H9 (cell line): Measurements from ENCODE around the gene LRRC3B. TPM values are rescaled to one million over a fixed set of nuclear protein-coding genes. Genes with fewer than 3 reads are reported as not detected.

ENCODE experiments used
- DNase-seq: peaks from one replicate; pipeline ENCODE4 v3.0.0-alpha.2; 2017
- H2AFZ ChIP-seq: one replicate; pipeline ENCODE4 v1.6.1; 2013; ENCODE audit warnings: mild to moderate bottlenecking, low read length, control low read depth, moderate library complexity
- H2AK5ac ChIP-seq: 2 replicates; pipeline ENCODE4 v1.6.1; 2013; ENCODE audit warnings: low read length, control low read depth, mixed read lengths; ENCODE audit not compliant: insufficient read length
- H2BK120ac ChIP-seq: one replicate; pipeline ENCODE4 v1.6.1; 2013; ENCODE audit warnings: low read depth, mild to moderate bottlenecking, low read length, control low read depth, inconsistent platforms; ENCODE audit not compliant: poor library complexity, severe bottlenecking
- H2BK12ac ChIP-seq: 2 replicates; pipeline ENCODE4 v1.6.1; 2013; ENCODE audit warnings: low read length, control low read depth, mixed read lengths, low read depth; ENCODE audit not compliant: insufficient read length
- H2BK15ac ChIP-seq: 2 replicates; pipeline ENCODE4 v1.6.1; 2013; ENCODE audit warnings: low read depth, low read length, control low read depth
- H2BK20ac ChIP-seq: one replicate; pipeline ENCODE4 v1.6.1; 2013; ENCODE audit warnings: low read depth, mild to moderate bottlenecking, low read length, control low read depth, inconsistent platforms; ENCODE audit not compliant: poor library complexity, severe bottlenecking
- H2BK5ac ChIP-seq: 2 replicates; pipeline ENCODE4 v1.6.1; 2013; ENCODE audit warnings: low read length, control low read depth, mixed read lengths; ENCODE audit not compliant: insufficient read length
- H3K14ac ChIP-seq: 2 replicates; pipeline ENCODE4 v1.6.1; 2013; ENCODE audit warnings: low read length, control low read depth; ENCODE audit not compliant: insufficient read depth
- H3K18ac ChIP-seq: 2 replicates; pipeline ENCODE4 v1.6.1; 2013; ENCODE audit warnings: low read depth, mild to moderate bottlenecking, mixed read lengths, low read length, control low read depth; ENCODE audit not compliant: insufficient read length
- H3K23ac ChIP-seq: 2 replicates; pipeline ENCODE4 v1.6.1; 2013; ENCODE audit warnings: low read length, control low read depth, mixed read lengths, low read depth; ENCODE audit not compliant: insufficient read length
- H3K23me2 ChIP-seq: 2 replicates; pipeline ENCODE4 v1.6.1; 2013; ENCODE audit warnings: low read depth, mild to moderate bottlenecking, mixed read lengths, low read length, control low read depth; ENCODE audit not compliant: insufficient read length, poor library complexity, severe bottlenecking
- H3K27ac ChIP-seq: 2 replicates; pipeline ENCODE4 v1.5.1; 2013; ENCODE audit warnings: low read length, control low read depth, mixed read lengths, low read depth; ENCODE audit not compliant: insufficient read length
- H3K27me3 ChIP-seq: 2 replicates; pipeline ENCODE4 v1.6.1; 2013; ENCODE audit warnings: low read length, control low read depth, inconsistent platforms; ENCODE audit not compliant: insufficient read depth
- H3K4ac ChIP-seq: 2 replicates; pipeline ENCODE4 v1.6.1; 2013; ENCODE audit warnings: low read depth, mild to moderate bottlenecking, control low read depth, inconsistent platforms, low read length, moderate library complexity
- H3K4me1 ChIP-seq: 2 replicates; pipeline ENCODE4 v1.6.1; 2013; ENCODE audit warnings: low read length, control low read depth, inconsistent platforms; ENCODE audit not compliant: insufficient read depth
- H3K4me2 ChIP-seq: 2 replicates; pipeline ENCODE4 v1.6.1; 2013; ENCODE audit warnings: low read length, control low read depth, mixed read lengths; ENCODE audit not compliant: insufficient read length, insufficient read depth
- H3K56ac ChIP-seq: 2 replicates; pipeline ENCODE4 v1.6.1; 2013; ENCODE audit warnings: low read depth, mild to moderate bottlenecking, mixed read lengths, low read length, control low read depth; ENCODE audit not compliant: insufficient read length
- H3K79me1 ChIP-seq: 2 replicates; pipeline ENCODE4 v1.6.1; 2013; ENCODE audit warnings: low read depth, mild to moderate bottlenecking, moderate library complexity, low read length, control low read depth, inconsistent platforms; ENCODE audit not compliant: insufficient read depth, poor library complexity, severe bottlenecking
- H3K79me2 ChIP-seq: 2 replicates; pipeline ENCODE4 v1.6.1; 2013; ENCODE audit warnings: low read length, control low read depth, inconsistent platforms; ENCODE audit not compliant: insufficient read depth
- H3K9ac ChIP-seq: 2 replicates; pipeline ENCODE4 v1.6.1; 2013; ENCODE audit warnings: low read length, control low read depth, mixed read lengths; ENCODE audit not compliant: insufficient read length; ENCODE audit errors: extremely low read depth
- H3K9me3 ChIP-seq: one replicate; pipeline ENCODE4 v1.6.1; 2013; ENCODE audit warnings: low read depth, low read length, inconsistent platforms; ENCODE audit not compliant: control insufficient read depth
- H3T11ph ChIP-seq: one replicate; pipeline ENCODE4 v1.6.1; 2013; ENCODE audit warnings: mild to moderate bottlenecking, low read length, control low read depth, inconsistent platforms
- H4K20me1 ChIP-seq: one replicate; pipeline ENCODE4 v1.6.1; 2013; ENCODE audit not compliant: control insufficient read depth, insufficient read length, insufficient read depth
- H4K5ac ChIP-seq: 2 replicates; pipeline ENCODE4 v1.6.1; 2013; ENCODE audit warnings: low read depth, mild to moderate bottlenecking, mixed read lengths, low read length, control low read depth; ENCODE audit not compliant: insufficient read length
- H4K8ac ChIP-seq: replicated peaks from 2 replicates; pipeline ENCODE4 v1.6.1; 2013; ENCODE audit warnings: low read length, control low read depth, mixed read lengths, low read depth; ENCODE audit not compliant: insufficient read length
- H4K91ac ChIP-seq: 2 replicates; pipeline ENCODE4 v1.6.1; 2013; ENCODE audit warnings: low read depth, mild to moderate bottlenecking, moderate library complexity, mixed read lengths, low read length, control low read depth; ENCODE audit not compliant: insufficient read length
- H3K27ac Mint-ChIP-seq, 3 experiments: 2 replicates in 2 of 3; 3 replicates in 1 of 3; pipeline ENCODE4 v1.8.0; 2020 to 2021; ENCODE audit warnings: mixed read lengths in 3 of 3, mild to moderate bottlenecking in 1 of 3, moderate library complexity in 1 of 3
- H3K27me3 Mint-ChIP-seq: 2 replicates; pipeline ENCODE4 v1.8.0; 2021; ENCODE audit warnings: low read depth, mild to moderate bottlenecking, moderate library complexity, mixed read lengths
- H3K36me3 Mint-ChIP-seq, 3 experiments: 2 replicates in 2 of 3; 3 replicates in 1 of 3; pipeline ENCODE4 v1.8.0; 2020 to 2021; ENCODE audit warnings: low read depth in 3 of 3, mixed read lengths in 3 of 3; ENCODE audit not compliant: insufficient read depth in 1 of 3
- H3K4me1 Mint-ChIP-seq, 2 experiments: 2 replicates each; pipeline ENCODE4 v1.8.0; 2020; ENCODE audit warnings: mixed read lengths in 2 of 2
- H3K4me3 Mint-ChIP-seq, 2 experiments: 2 replicates in 1 of 2; 3 replicates in 1 of 2; pipeline ENCODE4 v1.8.0; 2020 to 2021; ENCODE audit warnings: mild to moderate bottlenecking in 2 of 2, mixed read lengths in 2 of 2, moderate library complexity in 1 of 2
- H3K9me3 Mint-ChIP-seq, 2 experiments: 2 replicates in 1 of 2; 3 replicates in 1 of 2; pipeline ENCODE4 v1.8.0; 2020; ENCODE audit warnings: mild to moderate bottlenecking in 2 of 2, mixed read lengths in 2 of 2, moderate library complexity in 1 of 2
- WGBS: extraction: QIAGEN DNeasy Blood & Tissue Kit; methylation state at CpG from one replicate; pipeline ENCODE4 v1.1.7; 2013; ENCODE audit warnings: missing lambda C conversion rate, low lambda C conversion rate, mixed read lengths; ENCODE audit not compliant: insufficient read length; ENCODE audit errors: extremely low coverage; 5-methylcytosine and 5-hydroxymethylcytosine counted together
- long read RNA-seq: library from polyadenylated mRNA; unstranded; transcript quantifications from one replicate; pipeline ENCODE4 v2.0.0, GENCODE V29; 2020
- total RNA-seq: library from RNA; stranded (reverse); gene quantifications from 2 replicates; pipeline ENCODE4 v1.2.1, GENCODE V29; 2021
- TF ChIP-seq, protein P1 (sequence below): fragments of 200-600 bp; sonication (generic); conservative IDR thresholded peaks from 3 replicates; pipeline ENCODE4 v1.8.0; 2021; ENCODE audit warnings: antibody characterized with exemption, mild to moderate bottlenecking

The LRRC3B gene, protein sequence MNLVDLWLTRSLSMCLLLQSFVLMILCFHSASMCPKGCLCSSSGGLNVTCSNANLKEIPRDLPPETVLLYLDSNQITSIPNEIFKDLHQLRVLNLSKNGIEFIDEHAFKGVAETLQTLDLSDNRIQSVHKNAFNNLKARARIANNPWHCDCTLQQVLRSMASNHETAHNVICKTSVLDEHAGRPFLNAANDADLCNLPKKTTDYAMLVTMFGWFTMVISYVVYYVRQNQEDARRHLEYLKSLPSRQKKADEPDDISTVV
- 0.31 and 0.35 TPM in 2 replicates for total RNA-seq
- long read RNA-seq, result 0 reads

DNA sequence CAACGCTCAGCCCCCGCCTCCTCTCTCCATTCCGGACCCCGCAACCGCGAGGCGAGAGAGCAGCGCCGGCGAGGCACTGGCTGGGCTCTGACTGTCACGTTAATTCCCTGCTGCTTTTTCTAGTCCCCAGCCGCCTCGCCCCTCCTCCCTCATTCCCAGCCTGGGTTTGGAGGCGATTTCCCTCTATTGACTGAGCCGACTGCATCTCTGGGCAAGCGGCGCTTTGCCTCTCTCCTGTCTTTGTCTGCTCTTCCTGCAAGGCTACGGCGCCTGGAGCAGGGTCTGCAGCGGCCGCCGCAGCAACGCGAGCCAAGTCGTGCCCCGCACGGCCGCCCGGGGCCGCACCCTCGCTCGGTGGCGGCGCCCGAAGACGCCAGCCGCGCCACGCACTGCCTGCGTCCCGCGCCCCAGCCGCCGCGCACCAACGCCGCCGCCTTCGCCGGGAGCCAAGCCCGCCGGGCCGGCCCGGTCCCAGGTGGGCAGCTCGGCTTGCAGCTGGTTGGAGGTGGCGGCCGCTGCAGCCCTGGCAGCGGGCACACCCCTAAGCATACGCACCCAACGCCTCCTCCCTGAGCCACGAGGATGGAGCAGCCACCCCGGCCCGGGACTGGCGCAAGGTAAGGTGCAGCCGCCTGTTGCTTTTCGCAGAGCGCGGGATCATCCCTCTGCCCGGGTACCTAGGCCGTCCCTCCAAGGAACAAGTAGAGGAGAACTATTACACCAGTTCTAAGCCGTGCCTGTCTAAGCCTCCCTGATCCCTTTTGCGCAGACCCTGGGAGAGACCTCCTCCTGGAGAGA, at the start of gene LRRC3B:
LRRC3B (plus strand) TSS at position 152 of the 798 bp plus-strand sequence. CDS start 86,901 bp downstream, outside the sequence.
- Histone ChIP-seq H2AFZ (no peak within 1 kb of the TSS), H4K8ac (no peak within 1 kb of the TSS), H2BK5ac (no peak within 1 kb of the TSS), H3K4ac (no peak within 1 kb of the TSS), H4K91ac (no peak within 1 kb of the TSS), H3K9me3 (no peaks in the 10 kb centered on the region), H4K5ac (no peak within 1 kb of the TSS), H2BK120ac (no peak within 1 kb of the TSS), H3K18ac (no peak within 1 kb of the TSS), H2AK5ac (no peak within 1 kb of the TSS), H3K14ac (no peak within 1 kb of the TSS), H2BK20ac (no peak within 1 kb of the TSS), H3K79me2 (no peaks in the 10 kb centered on the region), H3K23ac (no peak within 1 kb of the TSS), H2BK15ac (no peak within 1 kb of the TSS), H3K23me2 (peaks cover 29% of the 10 kb centered on the region), H3K4me2 (peak within 1 kb of the TSS; percentile 94), H3K56ac (no peak within 1 kb of the TSS), H3K27ac (no peak within 1 kb of the TSS), H3K4me1 (peaks cover 2% of the 10 kb centered on the region; the same call in 1 of the 2 replicates), H3T11ph (no peak within 1 kb of the TSS), H2BK12ac (no peak within 1 kb of the TSS), H3K9ac (no peak within 1 kb of the TSS), H3K27me3 (peaks cover 45% of the 10 kb centered on the region), H3K79me1 (no peaks in the 10 kb centered on the region), H4K20me1 (no peaks in the 10 kb centered on the region)
- WGBS, result no CpG with 5 or more reads among the region's 72 CpGs
- peak within 1 kb of the TSS; percentile 74 to 92 for H3K4me3 Mint-ChIP-seq
- DNase-seq, result peak; percentile 80
- peaks cover 26 to 32% of the 10 kb centered on the region in 2 experiments for H3K4me1 Mint-ChIP-seq
- H3K9me3 Mint-ChIP-seq, result no peaks in the 10 kb centered on the region
- TF ChIP-seq, protein P1, sequence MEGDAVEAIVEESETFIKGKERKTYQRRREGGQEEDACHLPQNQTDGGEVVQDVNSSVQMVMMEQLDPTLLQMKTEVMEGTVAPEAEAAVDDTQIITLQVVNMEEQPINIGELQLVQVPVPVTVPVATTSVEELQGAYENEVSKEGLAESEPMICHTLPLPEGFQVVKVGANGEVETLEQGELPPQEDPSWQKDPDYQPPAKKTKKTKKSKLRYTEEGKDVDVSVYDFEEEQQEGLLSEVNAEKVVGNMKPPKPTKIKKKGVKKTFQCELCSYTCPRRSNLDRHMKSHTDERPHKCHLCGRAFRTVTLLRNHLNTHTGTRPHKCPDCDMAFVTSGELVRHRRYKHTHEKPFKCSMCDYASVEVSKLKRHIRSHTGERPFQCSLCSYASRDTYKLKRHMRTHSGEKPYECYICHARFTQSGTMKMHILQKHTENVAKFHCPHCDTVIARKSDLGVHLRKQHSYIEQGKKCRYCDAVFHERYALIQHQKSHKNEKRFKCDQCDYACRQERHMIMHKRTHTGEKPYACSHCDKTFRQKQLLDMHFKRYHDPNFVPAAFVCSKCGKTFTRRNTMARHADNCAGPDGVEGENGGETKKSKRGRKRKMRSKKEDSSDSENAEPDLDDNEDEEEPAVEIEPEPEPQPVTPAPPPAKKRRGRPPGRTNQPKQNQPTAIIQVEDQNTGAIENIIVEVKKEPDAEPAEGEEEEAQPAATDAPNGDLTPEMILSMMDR, result no peak
- peaks cover 88% of the 10 kb centered on the region for H3K27me3 Mint-ChIP-seq
- H3K27ac Mint-ChIP-seq, result peak within 1 kb of the TSS in 1 of 3 experiments; percentile 72; a peak in 1 of 7 replicates
- no peaks in the 10 kb centered on the region; a peak in 1 of 7 replicates for H3K36me3 Mint-ChIP-seq
